Activated naive CD8-positive, alpha-beta T cell treated with anti-CD3 and anti-CD28 coated beads, Interleukin-2, amount 10 ng/mL, durations not matched to agents 7 days and 5 days (primary cell): ENCODE measurements around the gene RBKS. TPM values are rescaled to one million over a fixed set of nuclear protein-coding genes. Genes with fewer than 3 reads are reported as not detected.
"Not testable (repeated sequence)": the region's sequence is repeated elsewhere in the genome, so short reads cannot be mapped to it uniquely, and the experiment has no call there.

ENCODE experiments used
- ATAC-seq: fragments of 150-1000 bp; cut with Tn5 transposase; one replicate; pipeline ENCODE4 v1.10.0; 2021; ENCODE audit warnings: low read depth, moderate library complexity
- POLR2A ChIA-PET: fragments of 350-600 bp; sonication (Branson Sonifier 250); formaldehyde crosslinking; loops from one replicate; lab custom pipeline; 2021; ENCODE audit warnings: antibody characterized with exemption; lab: Charles Lee
- DNase-seq: peaks from one replicate; pipeline ENCODE4 v3.0.0; 2021
- H3K27ac Mint-ChIP-seq: one replicate; pipeline ENCODE4 v1.8.0; 2022; ENCODE audit warnings: mild to moderate bottlenecking, mixed read lengths
- H3K27me3 Mint-ChIP-seq: one replicate; pipeline ENCODE4 v1.8.0; 2022; ENCODE audit warnings: mild to moderate bottlenecking, moderate library complexity, mixed read lengths
- H3K36me3 Mint-ChIP-seq: one replicate; pipeline ENCODE4 v1.8.0; 2021; ENCODE audit warnings: mild to moderate bottlenecking, mixed read lengths
- H3K4me1 Mint-ChIP-seq: one replicate; pipeline ENCODE4 v1.8.0; 2021; ENCODE audit warnings: mixed read lengths
- H3K4me3 Mint-ChIP-seq: one replicate; pipeline ENCODE4 v1.8.0; 2022; ENCODE audit warnings: mild to moderate bottlenecking, moderate library complexity, mixed read lengths
- H3K9me3 Mint-ChIP-seq: one replicate; pipeline ENCODE4 v1.8.0; 2021; ENCODE audit warnings: mixed read lengths
- total RNA-seq, 2 experiments: library from RNA; stranded (reverse); gene quantifications; one replicate each; pipeline ENCODE4 v1.2.3, GENCODE V29; 2021

The RBKS gene
- total RNA-seq, 2 experiments from 2014 or later, result 2.3 to 3.5 TPM

DNA sequence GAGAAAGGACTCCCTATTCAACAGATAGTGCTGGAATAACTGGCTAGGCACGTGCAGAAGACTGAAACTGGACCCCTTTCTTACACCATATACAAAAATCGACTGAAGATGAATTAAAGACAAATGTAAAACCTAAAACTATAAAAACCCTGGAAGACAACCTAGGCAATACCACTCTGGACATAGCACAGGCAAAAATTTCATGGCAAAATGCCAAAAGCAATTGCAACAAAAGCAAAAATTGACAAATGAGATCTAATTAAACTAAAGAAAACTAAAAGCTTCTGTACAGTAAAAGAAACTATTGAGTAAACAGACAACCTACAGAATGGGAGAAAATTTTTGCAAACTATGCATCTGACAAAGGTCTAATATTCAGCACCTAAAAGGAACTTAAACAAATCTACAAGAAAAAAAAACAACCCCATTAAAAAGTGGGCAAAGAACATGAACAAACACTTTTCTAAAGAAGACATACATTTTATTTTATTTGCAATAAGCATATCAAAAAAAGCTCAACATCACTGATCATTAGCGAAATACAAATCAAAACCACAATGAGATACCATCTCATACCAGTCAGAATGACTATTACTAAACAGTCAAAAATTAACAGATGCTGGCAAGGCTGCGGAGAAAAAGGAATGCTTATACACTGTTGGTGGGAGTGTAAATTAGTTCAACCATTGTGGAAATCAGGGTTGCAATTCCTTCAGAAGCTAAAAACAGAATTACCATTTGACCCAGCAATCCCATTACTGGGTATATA, 8.2 kb downstream of the RBKS start:
- ATAC-seq, H3K4me3 Mint-ChIP-seq, H3K27ac Mint-ChIP-seq, H3K4me1 Mint-ChIP-seq, DNase-seq, POLR2A ChIA-PET, H3K27me3 Mint-ChIP-seq: not testable (repeated sequence)
- peaks cover 13% of the 10 kb centered on the region for H3K36me3 Mint-ChIP-seq
- H3K9me3 Mint-ChIP-seq, result peaks cover 17% of the 10 kb centered on the region

DNA sequence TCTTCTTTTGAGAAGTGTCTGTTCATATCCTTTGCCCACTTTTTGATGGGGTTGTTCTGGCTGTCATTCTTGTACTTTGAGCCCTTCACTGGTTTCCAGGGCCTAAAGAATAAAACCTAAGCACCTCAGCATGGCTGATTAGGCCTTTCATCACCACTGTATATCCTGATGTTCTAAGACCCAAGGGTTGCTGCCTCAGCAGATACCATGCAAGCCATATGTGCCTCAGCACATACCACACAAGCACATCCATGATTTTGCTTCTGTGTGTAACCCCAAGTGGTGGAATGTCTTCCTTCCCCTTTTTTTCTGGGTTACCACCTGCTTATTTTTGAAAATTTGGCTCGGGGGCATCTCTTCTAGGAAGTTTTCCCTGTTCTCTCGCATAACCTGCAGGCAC, 11.4 kb downstream of the RBKS start:
- Mint-ChIP-seq H3K27ac (no peak overlapping the region), H3K4me1 (no peaks in the 10 kb centered on the region), H3K27me3 (no peaks in the 10 kb centered on the region), H3K36me3 (peaks cover 24% of the 10 kb centered on the region), H3K4me3 (no peak overlapping the region), H3K9me3 (peaks cover 23% of the 10 kb centered on the region)
- POLR2A ChIA-PET, result no interaction called here
- ATAC-seq (no peak), DNase-seq (no peak)

DNA sequence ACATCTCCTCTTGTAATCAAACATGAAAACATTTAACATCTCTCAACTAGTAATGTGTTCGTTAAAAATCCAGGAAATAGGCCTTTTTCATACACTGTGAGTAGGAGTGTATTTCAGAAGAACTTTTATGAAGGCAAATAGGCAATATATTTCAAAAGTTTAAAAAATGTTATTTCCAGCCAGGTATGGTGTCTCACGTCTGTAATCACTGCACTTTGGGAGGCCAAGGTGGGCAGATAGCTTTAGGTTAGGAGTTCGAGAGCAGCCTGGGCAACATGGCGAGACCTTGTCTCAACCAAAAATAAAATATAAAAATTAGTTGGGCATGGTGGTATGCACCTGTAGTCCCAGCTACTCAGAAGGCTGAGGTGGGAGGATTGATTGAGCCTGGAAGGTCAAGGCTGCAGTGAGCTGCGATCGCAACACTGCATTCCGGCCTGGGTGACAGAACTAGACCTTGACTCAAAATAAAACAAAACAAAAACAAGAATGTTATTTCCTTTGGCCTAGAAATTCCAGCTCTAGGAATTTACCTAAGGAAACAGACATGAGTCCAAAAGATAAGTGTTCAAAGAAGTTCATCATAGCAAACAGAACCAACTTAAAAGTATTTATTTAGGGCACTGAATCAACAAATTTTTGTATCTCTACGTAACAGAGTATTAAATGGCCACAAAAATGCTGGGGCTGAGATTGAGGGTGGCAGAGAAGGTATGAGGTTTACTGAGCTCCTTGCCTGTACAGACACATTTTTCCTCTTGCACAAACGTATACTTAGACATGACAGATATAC, 14.9 kb downstream of the RBKS start:
- no peaks in the 10 kb centered on the region for H3K4me1 Mint-ChIP-seq
- H3K4me3 Mint-ChIP-seq, result no peak overlapping the region
- POLR2A ChIA-PET, result no interaction called here
- no peak for DNase-seq
- H3K27me3 Mint-ChIP-seq, result no peaks in the 10 kb centered on the region
- H3K36me3 Mint-ChIP-seq, result peaks cover 14% of the 10 kb centered on the region
- peaks cover 13% of the 10 kb centered on the region for H3K9me3 Mint-ChIP-seq
- ATAC-seq, result no peak
- no peak overlapping the region for H3K27ac Mint-ChIP-seq

DNA sequence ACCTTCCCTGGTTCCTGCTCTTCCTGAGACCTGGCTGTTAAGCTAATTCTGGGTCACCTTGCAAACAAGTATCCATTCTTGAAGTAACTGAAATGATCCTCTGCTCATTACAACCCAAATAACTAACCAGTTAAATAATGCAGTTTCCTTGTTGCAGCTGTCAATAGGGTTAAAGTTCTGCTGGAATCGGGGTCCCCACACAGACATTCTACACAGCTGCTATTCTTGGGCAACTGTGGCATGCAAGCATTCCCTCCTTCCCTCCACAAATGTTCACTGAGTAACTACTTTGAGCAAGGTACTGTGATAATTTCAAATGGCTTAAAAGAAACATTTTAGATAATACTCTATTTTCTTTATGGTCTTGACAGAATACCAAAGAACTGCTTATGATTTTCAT, 17.1 kb downstream of the RBKS start:
- H3K4me1 Mint-ChIP-seq, result peaks cover 2% of the 10 kb centered on the region
- DNase-seq, result no peak
- peaks cover 7% of the 10 kb centered on the region for H3K9me3 Mint-ChIP-seq
- no peak overlapping the region for H3K4me3 Mint-ChIP-seq
- POLR2A ChIA-PET, result interaction anchor here (0.6 kb wide), 1 partner anchor 17 kb away, joined by 3 read pairs; the partner anchor contains the start of genes BABAM2 and RBKS
- ATAC-seq, result no peak
- peaks cover 15% of the 10 kb centered on the region for H3K36me3 Mint-ChIP-seq
- no peak overlapping the region for H3K27ac Mint-ChIP-seq
- no peaks in the 10 kb centered on the region for H3K27me3 Mint-ChIP-seq

DNA sequence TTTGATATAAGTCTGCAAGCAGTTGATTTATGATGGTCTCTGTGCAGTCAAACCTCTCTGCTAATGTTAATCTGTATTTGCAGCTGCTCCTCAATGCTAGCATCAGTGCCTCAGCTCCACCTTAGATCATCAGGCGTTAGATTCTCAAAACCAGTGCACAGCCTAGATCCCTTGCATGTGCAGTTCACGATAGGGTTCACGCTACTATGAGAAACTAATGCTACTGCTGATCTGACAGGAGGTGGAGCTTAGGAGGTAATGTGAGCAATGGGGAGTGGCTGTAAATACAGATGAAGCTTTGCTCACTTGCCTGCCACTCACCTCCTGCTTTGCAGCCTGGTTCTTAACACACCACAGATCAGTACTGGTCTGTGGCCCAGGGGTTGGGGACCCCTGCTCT, 18.4 kb downstream of the RBKS start:
- POLR2A ChIA-PET, result interaction anchor here (0.6 kb wide), 1 partner anchor 22 kb away, joined by 3 read pairs; no protein-coding TSS in a partner anchor
- DNase-seq (no peak), ATAC-seq (no peak)
- Mint-ChIP-seq H3K9me3 (peaks cover 5% of the 10 kb centered on the region), H3K27ac (no peak overlapping the region), H3K36me3 (peaks cover 16% of the 10 kb centered on the region), H3K4me3 (no peak overlapping the region), H3K27me3 (no peaks in the 10 kb centered on the region), H3K4me1 (peaks cover 3% of the 10 kb centered on the region)

DNA sequence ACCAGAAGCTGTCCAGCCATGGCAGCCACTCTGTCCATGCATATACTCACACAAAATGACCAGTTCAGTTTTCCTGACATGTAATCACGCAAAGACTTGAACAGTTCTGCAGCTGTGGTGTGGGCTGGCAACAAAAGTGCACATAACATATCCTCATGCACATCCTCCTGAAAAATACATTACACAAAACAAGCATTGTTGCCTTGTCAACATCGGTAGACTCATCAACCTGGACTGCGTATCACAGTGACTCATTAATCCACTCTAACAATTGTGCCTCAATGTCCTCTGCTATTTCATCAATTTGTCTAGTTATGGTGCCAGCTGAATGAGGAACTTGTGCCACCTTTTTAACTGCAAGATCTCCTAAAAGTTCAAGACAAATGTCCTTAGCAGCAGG, 19.5 kb downstream of the RBKS start:
- no peak for DNase-seq
- Mint-ChIP-seq H3K4me3 (no peak overlapping the region), H3K27me3 (peaks cover 3% of the 10 kb centered on the region), H3K27ac (no peak overlapping the region), H3K4me1 (peaks cover 8% of the 10 kb centered on the region), H3K9me3 (peaks cover 4% of the 10 kb centered on the region), H3K36me3 (peaks cover 15% of the 10 kb centered on the region)
- POLR2A ChIA-PET, result interaction anchor here (1.0 kb wide), 1 partner anchor 20 kb away, joined by 5 read pairs; the partner anchor contains the start of genes BABAM2 and RBKS
- ATAC-seq, result no peak

DNA sequence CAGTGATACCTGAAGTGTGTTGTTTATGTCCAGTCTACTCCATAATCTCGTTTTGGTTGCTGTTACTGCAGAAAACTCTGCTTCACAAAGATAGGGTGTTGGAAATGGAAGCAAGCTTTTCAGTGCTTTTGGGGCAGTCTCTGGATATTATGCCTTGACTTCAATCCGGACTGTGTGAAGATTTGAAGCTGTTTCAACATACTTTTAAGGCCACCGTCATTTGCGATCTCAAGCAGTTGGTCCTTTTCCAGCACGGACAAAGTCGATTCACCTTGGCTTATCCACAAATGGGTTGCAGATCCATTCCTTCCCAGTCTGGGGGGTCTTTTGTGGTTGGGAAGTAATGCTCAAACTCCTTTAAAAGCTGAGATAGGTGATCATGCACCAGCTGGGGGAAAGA, 20.4 kb downstream of the RBKS start:
- H3K9me3 Mint-ChIP-seq, result peaks cover under 1% of the 10 kb centered on the region
- no peak overlapping the region for H3K4me3 Mint-ChIP-seq
- peaks cover 3% of the 10 kb centered on the region for H3K27me3 Mint-ChIP-seq
- POLR2A ChIA-PET, result no interaction called here
- peaks cover 8% of the 10 kb centered on the region for H3K4me1 Mint-ChIP-seq
- no peak overlapping the region for H3K27ac Mint-ChIP-seq
- peaks cover 9% of the 10 kb centered on the region for H3K36me3 Mint-ChIP-seq
- ATAC-seq (no peak), DNase-seq (no peak)

DNA sequence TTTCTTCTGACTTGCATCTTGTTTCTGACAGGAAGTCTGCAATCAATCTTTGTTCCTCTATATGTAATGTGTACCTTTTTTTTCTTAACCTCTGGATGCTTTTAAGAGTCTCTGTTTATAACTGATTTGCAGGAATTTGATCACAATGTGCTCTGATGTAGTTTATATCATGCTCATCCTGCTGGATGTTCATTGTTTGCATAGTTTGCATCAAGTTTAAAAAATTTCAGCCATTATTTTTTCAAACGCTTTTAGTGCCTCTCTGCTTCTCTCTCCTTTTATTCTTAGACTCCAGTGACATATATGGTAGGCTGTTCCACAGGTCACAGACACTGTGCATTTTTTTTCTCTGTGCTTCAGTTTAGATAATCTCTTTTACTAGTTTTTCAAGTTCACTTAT, 23.9 kb downstream of the RBKS start:
- no peaks in the 10 kb centered on the region for H3K9me3 Mint-ChIP-seq
- peaks cover 7% of the 10 kb centered on the region for H3K36me3 Mint-ChIP-seq
- H3K4me1 Mint-ChIP-seq, result peaks cover 8% of the 10 kb centered on the region
- POLR2A ChIA-PET, result interaction anchor here (0.7 kb wide), 1 partner anchor 378 kb away, joined by 3 read pairs; no protein-coding TSS in a partner anchor
- H3K27ac Mint-ChIP-seq, result no peak overlapping the region
- DNase-seq (no peak), ATAC-seq (no peak)
- H3K4me3 Mint-ChIP-seq, result no peak overlapping the region
- H3K27me3 Mint-ChIP-seq, result peaks cover 3% of the 10 kb centered on the region

DNA sequence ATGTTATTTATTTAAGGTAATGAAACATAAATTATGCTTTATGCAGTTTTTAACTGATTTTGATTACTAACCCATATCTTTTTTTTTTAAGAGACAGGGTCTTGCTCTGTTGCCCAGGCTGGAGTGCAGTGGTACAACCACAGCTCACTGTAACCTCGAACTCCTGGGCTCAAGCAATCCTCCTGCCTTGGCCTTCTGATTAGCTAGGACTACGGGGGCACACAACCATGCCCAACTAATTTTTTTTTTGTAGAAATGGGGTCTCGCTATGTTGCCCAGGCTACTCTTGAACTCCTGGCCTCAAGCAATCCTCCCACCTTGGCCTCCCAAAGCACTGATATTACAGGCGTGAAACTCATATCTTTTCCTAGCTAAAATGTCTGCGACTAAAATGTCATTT, 26.2 kb downstream of the RBKS start:
- not testable (repeated sequence) for H3K9me3 Mint-ChIP-seq, H3K27me3 Mint-ChIP-seq, ATAC-seq, H3K36me3 Mint-ChIP-seq, DNase-seq, H3K27ac Mint-ChIP-seq, H3K4me3 Mint-ChIP-seq, H3K4me1 Mint-ChIP-seq
- POLR2A ChIA-PET, result interaction anchor here (0.8 kb wide), 1 partner anchor 26 kb away, joined by 3 read pairs; the partner anchor contains the start of genes BABAM2 and RBKS

DNA sequence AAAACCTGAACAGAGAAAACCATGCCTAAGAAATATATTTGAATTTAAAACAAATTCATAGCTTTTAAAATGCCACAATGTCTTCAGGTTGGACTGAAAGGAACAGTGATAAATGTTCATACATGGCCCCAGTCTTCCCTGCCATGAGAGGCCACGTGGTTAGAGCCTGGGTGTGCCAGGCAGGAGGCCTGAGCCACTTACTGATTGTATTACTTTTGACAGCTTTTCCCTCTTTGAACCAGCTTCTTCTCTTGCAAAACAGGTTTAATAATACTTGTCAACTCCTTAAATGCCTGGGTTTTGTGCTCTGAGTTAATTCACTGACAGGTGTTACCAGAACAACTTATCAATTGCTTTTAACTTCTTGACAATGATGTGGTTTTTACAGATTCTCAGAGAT, 27.0 kb downstream of the RBKS start:
- ATAC-seq, result no peak
- peaks cover 3% of the 10 kb centered on the region for H3K27me3 Mint-ChIP-seq
- DNase-seq, result no peak
- H3K9me3 Mint-ChIP-seq, result no peaks in the 10 kb centered on the region
- H3K36me3 Mint-ChIP-seq, result peaks cover 4% of the 10 kb centered on the region
- no peak overlapping the region for H3K4me3 Mint-ChIP-seq
- H3K4me1 Mint-ChIP-seq, result peaks cover 10% of the 10 kb centered on the region
- POLR2A ChIA-PET, result no interaction called here
- H3K27ac Mint-ChIP-seq, result no peak overlapping the region

DNA sequence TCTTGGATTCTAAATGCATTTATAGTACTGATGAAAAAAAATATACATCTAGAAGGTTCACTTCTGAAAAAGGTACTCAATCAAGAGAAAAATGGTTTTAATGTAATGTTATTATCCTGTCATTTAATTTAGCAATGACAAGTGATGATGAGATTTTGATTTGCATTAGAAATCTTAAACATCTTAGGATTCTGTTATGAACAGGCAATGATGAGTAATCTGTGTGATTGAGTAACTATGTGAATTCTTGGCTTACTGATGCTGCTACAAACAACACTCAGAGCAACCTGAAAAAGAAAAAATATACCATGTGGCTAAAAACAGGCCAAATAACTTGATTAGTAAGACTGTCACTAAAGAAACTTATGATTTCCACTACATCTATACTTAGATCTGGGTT, 30.1 kb downstream of the RBKS start:
- H3K27me3 Mint-ChIP-seq, result no peaks in the 10 kb centered on the region
- H3K27ac Mint-ChIP-seq, result no peak overlapping the region
- peaks cover 4% of the 10 kb centered on the region for H3K4me1 Mint-ChIP-seq
- no peak for ATAC-seq
- no peak overlapping the region for H3K4me3 Mint-ChIP-seq
- POLR2A ChIA-PET, result no interaction called here
- H3K9me3 Mint-ChIP-seq, result peaks cover 2% of the 10 kb centered on the region
- DNase-seq, result no peak
- peaks cover 8% of the 10 kb centered on the region for H3K36me3 Mint-ChIP-seq

DNA sequence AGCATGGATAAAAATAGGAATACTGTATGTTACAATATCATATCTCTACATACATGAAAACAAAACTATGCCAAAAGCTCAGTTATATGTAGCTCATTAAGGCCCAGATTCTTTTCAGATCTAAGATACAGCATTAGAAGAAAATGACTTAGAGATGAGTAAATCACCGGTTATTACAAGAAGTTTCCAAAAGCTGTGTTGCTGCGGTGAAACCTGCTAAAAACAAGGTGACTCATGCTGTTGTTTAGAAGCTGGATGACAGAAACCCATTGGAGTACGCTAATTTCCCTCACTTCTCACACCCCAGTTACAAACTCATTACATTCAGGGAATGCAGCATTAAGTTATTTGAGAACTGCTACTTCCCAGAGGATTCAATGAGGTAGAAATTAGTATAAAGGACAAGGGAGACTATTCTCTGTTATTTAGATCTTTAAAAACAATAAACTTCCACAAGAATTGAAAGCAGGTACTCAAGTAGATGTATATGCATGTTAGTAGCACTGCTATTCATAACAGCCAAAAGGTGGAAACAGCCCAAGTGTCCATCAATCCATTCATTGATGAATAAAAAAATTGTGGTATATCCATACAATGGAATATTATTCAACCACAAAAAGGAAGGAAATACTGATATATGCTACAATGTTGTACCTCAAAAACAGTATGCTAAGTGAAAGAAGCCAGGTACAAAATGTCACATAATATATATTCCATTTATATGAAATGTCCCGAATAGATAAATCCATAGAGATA, 32.6 kb downstream of the RBKS start:
- Mint-ChIP-seq H3K4me1 (peaks cover 4% of the 10 kb centered on the region), H3K9me3 (peaks cover 2% of the 10 kb centered on the region), H3K27me3 (no peaks in the 10 kb centered on the region), H3K36me3 (peaks cover 10% of the 10 kb centered on the region), H3K27ac (no peak overlapping the region), H3K4me3 (no peak overlapping the region)
- POLR2A ChIA-PET, result no interaction called here
- DNase-seq (no peak), ATAC-seq (no peak)

DNA sequence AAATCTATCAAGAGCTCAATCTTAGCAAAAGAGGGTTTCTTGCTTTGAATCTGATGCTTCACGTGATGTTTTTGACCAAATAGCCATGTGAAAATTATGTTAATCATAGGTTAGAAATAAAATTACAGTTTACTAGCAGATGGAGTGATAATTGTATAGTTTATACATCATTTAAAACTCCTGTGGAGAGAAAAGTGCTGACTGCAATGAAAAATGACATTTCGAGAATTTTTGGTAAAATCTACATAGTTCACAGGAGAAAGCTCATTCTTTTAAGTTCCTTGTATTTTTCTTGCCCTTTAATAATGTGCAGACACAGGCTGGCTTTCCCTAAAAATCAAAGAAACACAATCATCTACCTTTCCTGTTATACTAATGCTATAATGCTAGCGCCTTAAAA, 33.2 kb downstream of the RBKS start:
- no peak for DNase-seq
- no peaks in the 10 kb centered on the region for H3K27me3 Mint-ChIP-seq
- no peak overlapping the region for H3K27ac Mint-ChIP-seq
- H3K36me3 Mint-ChIP-seq, result peaks cover 10% of the 10 kb centered on the region
- POLR2A ChIA-PET, result no interaction called here
- H3K9me3 Mint-ChIP-seq, result peaks cover 2% of the 10 kb centered on the region
- H3K4me1 Mint-ChIP-seq, result peaks cover 4% of the 10 kb centered on the region
- H3K4me3 Mint-ChIP-seq, result no peak overlapping the region
- no peak for ATAC-seq
